ENCODE data around the gene TMEM89.

The TMEM89 gene

DNA sequence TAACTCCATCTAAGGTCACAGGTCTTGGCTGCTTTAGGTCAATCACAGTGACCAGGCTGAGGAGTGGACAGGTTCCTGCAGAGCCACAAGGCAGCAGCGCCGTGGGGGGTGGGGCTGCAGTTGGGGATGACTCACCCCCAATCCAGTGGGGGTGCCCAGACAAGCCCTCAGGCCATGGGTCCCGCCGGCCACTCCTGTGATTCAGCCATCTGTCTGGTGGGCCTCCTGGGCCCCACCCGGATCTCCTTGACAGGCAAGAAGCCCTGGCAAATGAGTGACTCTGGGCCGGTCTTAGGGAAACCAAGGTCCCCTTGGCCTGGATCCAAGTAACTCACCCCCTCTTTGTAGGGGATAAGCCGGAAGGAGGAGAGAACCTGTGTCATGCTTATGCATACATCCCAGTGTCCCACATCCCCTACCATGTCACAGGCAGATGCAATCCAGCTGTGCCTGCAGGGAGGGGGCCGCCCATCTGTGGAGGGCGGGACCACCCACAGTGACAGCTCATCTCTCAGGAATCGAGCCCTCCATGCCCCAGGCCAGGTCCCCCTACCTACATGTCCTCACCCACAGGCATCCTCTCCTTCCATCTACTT lies 25.9 kb downstream of the TMEM89 start:
- TF ChIP-seq, protein P1, sequence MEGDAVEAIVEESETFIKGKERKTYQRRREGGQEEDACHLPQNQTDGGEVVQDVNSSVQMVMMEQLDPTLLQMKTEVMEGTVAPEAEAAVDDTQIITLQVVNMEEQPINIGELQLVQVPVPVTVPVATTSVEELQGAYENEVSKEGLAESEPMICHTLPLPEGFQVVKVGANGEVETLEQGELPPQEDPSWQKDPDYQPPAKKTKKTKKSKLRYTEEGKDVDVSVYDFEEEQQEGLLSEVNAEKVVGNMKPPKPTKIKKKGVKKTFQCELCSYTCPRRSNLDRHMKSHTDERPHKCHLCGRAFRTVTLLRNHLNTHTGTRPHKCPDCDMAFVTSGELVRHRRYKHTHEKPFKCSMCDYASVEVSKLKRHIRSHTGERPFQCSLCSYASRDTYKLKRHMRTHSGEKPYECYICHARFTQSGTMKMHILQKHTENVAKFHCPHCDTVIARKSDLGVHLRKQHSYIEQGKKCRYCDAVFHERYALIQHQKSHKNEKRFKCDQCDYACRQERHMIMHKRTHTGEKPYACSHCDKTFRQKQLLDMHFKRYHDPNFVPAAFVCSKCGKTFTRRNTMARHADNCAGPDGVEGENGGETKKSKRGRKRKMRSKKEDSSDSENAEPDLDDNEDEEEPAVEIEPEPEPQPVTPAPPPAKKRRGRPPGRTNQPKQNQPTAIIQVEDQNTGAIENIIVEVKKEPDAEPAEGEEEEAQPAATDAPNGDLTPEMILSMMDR (IDR thresholded peaks at IDR 0.05): no peak

DNA sequence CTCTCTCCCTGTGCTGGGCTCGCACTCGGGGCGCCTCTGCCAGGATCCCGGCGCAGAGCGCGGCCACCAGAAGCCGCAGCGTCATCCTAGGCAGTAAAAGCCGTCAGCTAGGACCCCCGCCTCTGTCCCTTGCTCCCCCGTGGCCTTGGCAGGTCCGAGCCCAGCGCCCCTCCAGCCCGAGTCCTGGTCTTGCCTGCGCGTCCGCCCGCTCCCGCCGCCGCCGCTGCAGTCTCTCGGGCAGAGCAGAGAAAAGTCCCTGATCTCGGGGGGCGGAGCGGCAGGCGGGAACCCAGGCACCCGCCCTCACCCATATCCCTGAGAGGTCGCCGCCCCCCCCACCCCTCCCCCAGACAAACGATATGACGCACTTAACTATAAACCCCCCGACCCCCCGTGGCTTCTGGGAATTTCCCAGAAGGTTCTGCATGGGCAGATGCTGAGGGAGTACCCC lies 26.5 kb downstream of the TMEM89 start, which contains the start of gene COL7A1:
Gene COL7A1 (minus strand): TSS at position 255 of the 451 bp plus-strand sequence. CDS start 170 bp downstream, at position 85.
- TF ChIP-seq, protein P1 (IDR thresholded peaks at IDR 0.05): no peak

DNA sequence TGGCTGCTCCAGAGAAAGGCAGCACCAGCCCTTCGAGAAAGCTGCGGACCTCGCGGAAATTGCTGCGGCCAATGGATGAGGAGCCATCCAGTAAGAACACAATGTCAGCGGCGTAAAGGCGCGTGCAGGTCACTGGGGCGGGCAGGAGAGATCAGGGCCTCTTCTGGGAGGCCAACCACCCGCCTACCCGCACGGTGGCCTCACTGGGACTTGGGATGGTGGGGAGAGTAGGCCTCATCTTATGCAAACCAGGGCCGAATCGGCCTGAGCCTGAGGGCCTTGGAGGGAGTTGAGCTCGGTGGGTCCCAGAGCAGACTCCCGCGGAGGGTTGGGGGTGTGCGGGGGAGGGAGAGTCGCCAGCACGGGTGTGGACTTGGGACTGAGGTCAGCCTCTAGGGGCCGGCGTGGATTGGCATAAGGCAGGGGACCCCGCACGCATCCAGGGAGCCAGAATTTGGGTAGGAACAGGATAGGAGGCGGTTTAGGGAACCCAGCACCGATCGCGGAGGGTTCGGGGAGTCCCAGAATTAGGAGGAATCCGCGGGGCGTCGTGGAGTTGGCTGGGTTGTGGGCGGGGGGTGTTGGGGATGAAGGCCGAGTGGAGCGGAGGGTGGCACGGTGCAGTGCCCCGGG lies 27.0 kb downstream of the TMEM89 start:
- TF ChIP-seq, protein P1 (IDR thresholded peaks at IDR 0.05): no peak

DNA sequence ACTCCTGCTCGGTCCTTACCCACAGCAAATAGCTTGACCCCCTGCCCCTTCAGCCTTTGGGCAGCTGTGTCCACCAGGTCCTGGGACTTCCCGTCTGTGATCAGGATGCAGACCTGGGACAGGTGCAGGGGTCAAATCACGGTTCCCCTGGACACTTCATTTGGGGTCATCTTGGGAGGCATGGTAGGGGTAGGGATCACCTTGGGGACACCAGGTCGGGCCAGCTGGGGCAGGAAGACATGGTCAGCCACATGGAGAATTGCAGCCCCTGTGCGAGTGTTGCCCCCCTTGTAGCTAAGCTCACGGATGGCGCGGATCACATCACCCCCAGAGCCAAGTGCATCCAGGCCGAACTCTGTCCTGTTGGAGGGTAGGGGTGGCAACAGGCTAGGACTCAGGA lies 28.2 kb downstream of the TMEM89 start:
- TF ChIP-seq, protein P1 (IDR thresholded peaks at IDR 0.05): no peak

DNA sequence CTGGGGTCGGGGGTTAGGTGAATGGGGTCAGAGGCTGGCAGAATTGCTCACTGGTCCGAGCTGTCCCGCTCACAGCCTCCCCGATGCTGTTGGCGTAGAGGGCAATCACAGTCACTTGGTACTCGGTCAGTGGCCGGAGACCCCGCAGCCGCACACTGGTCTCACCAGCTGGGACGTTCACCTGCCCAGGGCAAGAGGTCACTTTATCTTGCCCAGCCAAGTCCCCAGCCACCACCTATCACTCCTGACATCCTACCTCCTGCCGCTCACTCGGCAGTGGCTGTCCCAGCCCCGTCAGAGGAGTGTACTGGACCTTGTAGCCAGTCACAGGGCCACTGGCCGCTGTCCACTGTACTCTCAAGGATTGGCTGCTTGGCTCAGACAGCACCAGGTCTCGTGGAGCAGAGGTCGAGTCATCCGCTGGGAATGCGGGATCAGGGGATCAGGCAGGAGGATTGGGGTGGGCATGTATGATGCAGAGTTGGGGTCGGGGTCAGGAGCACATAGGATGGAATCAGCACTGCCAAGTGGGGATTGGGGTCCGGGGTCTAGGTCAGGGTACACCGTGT lies 29.0 kb downstream of the TMEM89 start:
- TF ChIP-seq, protein P1 (IDR thresholded peaks at IDR 0.05): no peak

DNA sequence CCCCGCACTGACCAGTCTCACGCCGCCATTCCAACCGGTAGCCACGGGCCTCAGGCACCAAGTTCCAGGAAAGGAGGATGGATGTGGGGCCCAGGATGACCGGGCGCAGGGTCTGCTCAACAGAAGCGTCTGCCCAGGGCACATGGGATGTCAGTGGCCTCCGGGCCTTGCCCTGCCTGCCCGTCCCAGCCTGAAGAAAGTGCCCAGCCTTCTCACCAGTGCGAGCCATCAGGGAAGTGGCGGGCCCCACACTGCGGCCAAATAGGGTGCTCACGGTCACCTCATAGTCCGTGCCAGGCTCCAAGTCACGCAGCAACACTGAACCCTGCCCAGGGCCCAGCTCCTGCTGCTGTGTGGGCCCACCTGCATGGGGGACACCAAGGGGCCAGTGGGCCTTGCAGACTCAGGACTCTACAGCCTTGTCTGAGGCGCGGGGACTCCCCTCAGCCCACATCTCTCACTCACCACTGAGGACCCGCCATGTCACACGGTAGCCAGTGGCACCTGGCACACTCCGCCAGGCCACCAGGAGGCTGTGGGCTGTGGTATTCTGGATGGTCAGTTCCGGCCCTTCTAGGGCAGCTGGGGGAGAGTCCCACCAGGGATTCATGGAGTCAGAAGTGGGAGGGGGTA lies 29.6 kb downstream of the TMEM89 start:
- TF ChIP-seq, protein P1 (IDR thresholded peaks at IDR 0.05): no peak

DNA sequence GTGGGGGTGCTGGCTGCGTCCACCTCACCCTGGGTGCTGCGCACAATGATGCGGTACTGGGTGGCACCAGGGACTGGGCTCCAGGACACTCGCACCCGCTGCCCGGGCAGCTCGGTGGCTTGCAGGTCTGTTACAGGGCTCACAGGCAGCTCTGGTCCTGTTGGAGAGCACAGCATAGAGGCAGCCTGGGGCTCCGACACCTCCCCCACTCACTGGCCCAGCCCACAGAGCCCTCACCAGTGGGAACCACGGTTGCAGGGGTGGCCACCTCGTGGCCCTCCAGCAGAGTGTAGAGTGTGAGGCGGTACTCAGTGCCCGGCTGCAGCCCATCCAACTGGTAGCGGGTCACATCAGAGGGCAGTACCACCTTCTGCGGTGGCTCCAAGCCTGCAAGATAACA lies 30.1 kb downstream of the TMEM89 start:
- TF ChIP-seq, protein P1 (IDR thresholded peaks at IDR 0.05): no peak
